ENCODE data around the gene RETREG1.
"Not testable (repeated sequence)": the region's sequence is repeated elsewhere in the genome, so short reads cannot be mapped to it uniquely, and the experiment has no call there.

RETREG1 gene

GRCh38 chr5:16457853-16458252 lies 158.9 kb downstream of the RETREG1 start:
- no peak for DNase-seq (ENCODE audit: low read depth in 1 of 2, low spot score in 1 of 2)

- DNase-seq (ENCODE audit: low read depth in 1 of 2, low spot score in 1 of 2): no peak
Measured at GRCh38 chr5:16457451-16457850, 159.3 kb downstream of the RETREG1 start.

GRCh38 chr5:16456103-16456832 lies 160.5 kb downstream of the RETREG1 start:
- DNase-seq (ENCODE audit: low read depth in 1 of 2, low spot score in 1 of 2): no peak

GRCh38 chr5:16455668-16456067 lies 161.1 kb downstream of the RETREG1 start:
- no peak for DNase-seq (ENCODE audit: low read depth in 1 of 2, low spot score in 1 of 2)

- no peak for DNase-seq (ENCODE audit: low read depth in 1 of 2, low spot score in 1 of 2)
Measured at GRCh38 chr5:16454686-16455085, 162.1 kb downstream of the RETREG1 start.

- DNase-seq (ENCODE audit: low read depth in 1 of 2, low spot score in 1 of 2): no peak
Measured at GRCh38 chr5:16453609-16454008, 163.2 kb downstream of the RETREG1 start.

- no peak for DNase-seq (ENCODE audit: low read depth in 1 of 2, low spot score in 1 of 2)
Measured at GRCh38 chr5:16450163-16450562, 166.6 kb downstream of the RETREG1 start.

- no peak for DNase-seq (ENCODE audit: low read depth in 1 of 2, low spot score in 1 of 2)
Measured at GRCh38 chr5:16446993-16447392, 169.8 kb downstream of the RETREG1 start.

- no peak for DNase-seq (ENCODE audit: low read depth in 1 of 2, low spot score in 1 of 2)
Measured at GRCh38 chr5:16437977-16438376, 178.8 kb downstream of the RETREG1 start.

- not testable (repeated sequence) for DNase-seq (ENCODE audit: low read depth in 1 of 2, low spot score in 1 of 2)
Measured at GRCh38 chr5:16436065-16436682, 180.6 kb downstream of the RETREG1 start.

GRCh38 chr5:16431490-16431889 lies 185.3 kb downstream of the RETREG1 start:
- DNase-seq (ENCODE audit: low read depth in 1 of 2, low spot score in 1 of 2): no peak

- no peak for DNase-seq (ENCODE audit: low read depth in 1 of 2, low spot score in 1 of 2)
Measured at GRCh38 chr5:16430349-16431089, 186.3 kb downstream of the RETREG1 start.

- no peak for DNase-seq (ENCODE audit: low read depth in 1 of 2, low spot score in 1 of 2)
Measured at GRCh38 chr5:16428359-16428758, 188.4 kb downstream of the RETREG1 start.

GRCh38 chr5:16427587-16427986 lies 189.2 kb downstream of the RETREG1 start:
- no peak for DNase-seq (ENCODE audit: low read depth in 1 of 2, low spot score in 1 of 2)
